CD4-positive, alpha-beta memory T cell (primary cell): ENCODE data around the gene YBEY. TPM values are rescaled to one million over a fixed set of nuclear protein-coding genes. Genes with fewer than 3 reads are reported as not detected.

Experiments
- CTCF ChIA-PET: fragments of 350-600 bp; sonication (Branson Sonifier 250); formaldehyde crosslinking; loops from one replicate; lab custom pipeline; 2021; ENCODE audit warnings: inconsistent platforms; ENCODE audit not compliant: partially characterized antibody; lab: Charles Lee
- POLR2A ChIA-PET: fragments of 350-600 bp; sonication (Branson Sonifier 250); formaldehyde crosslinking; loops from one replicate; lab custom pipeline; 2021; ENCODE audit not compliant: partially characterized antibody; lab: Charles Lee
- DNase-seq, 5 donors: peaks; one replicate each; pipeline versions ENCODE4 v3.0.0 to v3.0.0-alpha.2; 2020 to 2022; ENCODE audit warnings: mixed read lengths in 1 of 5
- H3K27ac ChIP-seq: one replicate; pipeline ENCODE4 v1.7.0; 2013; ENCODE audit warnings: low read depth, low read length
- H3K27me3 ChIP-seq: 2 replicates; pipeline ENCODE4 v1.7.0; 2013; ENCODE audit warnings: mild to moderate bottlenecking, low read length, moderate library complexity; ENCODE audit not compliant: insufficient read depth
- H3K36me3 ChIP-seq: 2 replicates; pipeline ENCODE4 v1.7.0; 2013; ENCODE audit warnings: mild to moderate bottlenecking, low read length, moderate library complexity; ENCODE audit not compliant: insufficient read depth
- H3K4me1 ChIP-seq: 2 replicates; pipeline ENCODE4 v1.7.0; 2013; ENCODE audit warnings: mild to moderate bottlenecking, low read length, moderate library complexity; ENCODE audit not compliant: insufficient read depth
- H3K4me3 ChIP-seq, 2 donors: one replicate each; pipeline ENCODE4 v1.7.0; 2013; ENCODE audit warnings: low read length in 2 of 2, mild to moderate bottlenecking in 1 of 2
- H3K9me3 ChIP-seq, 2 donors: one replicate each; pipeline ENCODE4 v1.7.0; 2013; ENCODE audit warnings: low read length in 2 of 2, control low read depth in 1 of 2; ENCODE audit not compliant: control insufficient read depth in 1 of 2
- H3K27ac Mint-ChIP-seq, 7 donors: one replicate each; pipeline ENCODE4 v1.8.0; 2020 to 2021; ENCODE audit warnings: mixed read lengths in 7 of 7, mild to moderate bottlenecking in 6 of 7, inconsistent platforms in 3 of 7, moderate library complexity in 3 of 7
- H3K27me3 Mint-ChIP-seq, 2 donors: one replicate each; pipeline ENCODE4 v1.8.0; 2020 to 2021; ENCODE audit warnings: mixed read lengths in 2 of 2
- H3K36me3 Mint-ChIP-seq, 2 donors: one replicate each; pipeline ENCODE4 v1.8.0; 2020 to 2021; ENCODE audit warnings: mixed read lengths in 2 of 2, inconsistent platforms in 1 of 2, mild to moderate bottlenecking in 1 of 2
- H3K4me1 Mint-ChIP-seq, 4 donors: one replicate each; pipeline ENCODE4 v1.8.0; 2020 to 2021; ENCODE audit warnings: mixed read lengths in 4 of 4, mild to moderate bottlenecking in 1 of 4
- H3K4me3 Mint-ChIP-seq, 8 donors: one replicate each; pipeline ENCODE4 v1.8.0; 2020 to 2021; ENCODE audit warnings: mixed read lengths in 8 of 8, mild to moderate bottlenecking in 7 of 8, moderate library complexity in 6 of 8, inconsistent platforms in 3 of 8
- H3K9me3 Mint-ChIP-seq, 8 donors: one replicate each; pipeline ENCODE4 v1.8.0; 2020 to 2021; ENCODE audit warnings: mixed read lengths in 8 of 8, mild to moderate bottlenecking in 5 of 8, inconsistent platforms in 3 of 8, moderate library complexity in 1 of 8
- intact Hi-C: fragments of 100-400 bp; cut with micrococcal nuclease; formaldehyde crosslinking; loops from one replicate; pipeline ENCODE4 v1.15.1; 2023
- polyA plus RNA-seq, 2 donors: library from polyadenylated mRNA; unstranded; fragments of 300-500 nt; fragmentation: Illumina TruSeq; gene quantifications; one replicate each; pipeline ENCODE4 v1.2.3, GENCODE V29; 2021
- total RNA-seq, 2 experiments: library from RNA; stranded (reverse); gene quantifications; one replicate each; pipeline ENCODE4 v1.2.3, GENCODE V29; 2021

The YBEY gene
- total and polyA plus RNA-seq, 4 experiments from 2014 or later = 11.5 to 18.9 (median 15.1) TPM

DNA sequence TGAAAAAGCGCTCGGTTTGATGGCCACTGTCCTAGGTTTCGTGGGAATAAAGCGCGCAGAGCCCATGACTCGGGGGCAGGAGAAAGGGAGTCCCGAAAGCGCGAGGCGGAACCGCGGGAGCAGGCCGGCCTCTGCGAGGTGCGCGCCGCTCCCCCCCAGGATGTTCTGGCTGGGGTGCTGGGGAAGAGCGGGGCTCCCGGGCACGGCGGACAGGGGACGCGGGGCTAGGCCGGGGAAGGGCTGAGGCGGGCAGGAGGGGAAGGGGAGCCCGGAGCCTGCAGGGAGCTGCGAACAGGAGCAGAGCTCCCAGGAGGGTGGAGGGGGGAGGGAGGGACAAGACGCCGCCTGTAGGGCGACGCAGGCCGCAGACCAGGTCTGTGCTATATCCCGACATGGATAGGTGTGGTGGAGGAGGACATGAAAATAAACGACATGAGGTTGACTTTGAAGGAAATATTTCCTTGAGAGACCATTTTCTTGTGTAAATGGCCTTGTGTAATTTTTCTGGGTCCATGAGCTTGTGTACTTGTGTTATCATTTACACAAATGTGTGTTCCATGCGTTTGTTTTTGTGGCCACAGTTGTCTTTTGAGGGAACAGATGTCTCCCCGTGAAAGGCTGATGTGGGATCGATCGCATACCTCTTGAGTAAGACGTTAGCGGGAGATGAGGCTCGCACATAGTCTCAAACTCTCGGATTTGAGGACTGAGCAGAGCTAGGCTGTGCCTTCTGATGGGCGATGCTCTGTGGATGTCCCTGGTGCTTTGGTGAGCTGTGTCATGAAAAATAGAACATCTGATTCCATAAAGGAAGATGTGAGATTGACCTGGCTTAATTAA lies 39.2 kb downstream of the YBEY start:
- intact Hi-C loops = loop anchor here (10.0 kb wide), 1 partner anchor 350 kb away; no protein-coding TSS in a partner anchor
- ChIA-PET CTCF (interaction anchor here (1.0 to 1.3 kb wide), 3 partner anchors 40 to 182 kb away, joined by 3 to 11 read pairs (median 4); partner anchors contain the start of genes MCM3AP and YBEY), POLR2A (interaction anchor here (0.9 to 2.2 kb wide), 4 partner anchors 40 to 311 kb away, joined by 3 to 6 read pairs (median 4); partner anchors contain the start of genes DIP2A and MCM3AP)
- Histone ChIP-seq H3K36me3 (no peaks in the 10 kb centered on the region), H3K4me1 (peaks cover 28% of the 10 kb centered on the region), H3K27me3 (no peaks in the 10 kb centered on the region), H3K27ac (peak overlapping the region; percentile 69), H3K4me3 (peak overlapping the region; percentile 73 to 93), H3K9me3 (no peaks in the 10 kb centered on the region)
- Mint-ChIP-seq H3K4me3 (peak overlapping the region; percentile 81 to 97 (median 86)), H3K9me3 (peaks cover 0 to 2% (median 0%) of the 10 kb centered on the region in 8 donors), H3K27me3 (no peaks in the 10 kb centered on the region), H3K36me3 (peaks cover 9 to 23% of the 10 kb centered on the region in 2 donors), H3K27ac (peak overlapping the region; percentile 71 to 91 (median 89)), H3K4me1 (peaks cover 15 to 44% (median 28%) of the 10 kb centered on the region in 4 donors)
- DNase-seq = peak in 1 of 5 donors; percentile 56

DNA sequence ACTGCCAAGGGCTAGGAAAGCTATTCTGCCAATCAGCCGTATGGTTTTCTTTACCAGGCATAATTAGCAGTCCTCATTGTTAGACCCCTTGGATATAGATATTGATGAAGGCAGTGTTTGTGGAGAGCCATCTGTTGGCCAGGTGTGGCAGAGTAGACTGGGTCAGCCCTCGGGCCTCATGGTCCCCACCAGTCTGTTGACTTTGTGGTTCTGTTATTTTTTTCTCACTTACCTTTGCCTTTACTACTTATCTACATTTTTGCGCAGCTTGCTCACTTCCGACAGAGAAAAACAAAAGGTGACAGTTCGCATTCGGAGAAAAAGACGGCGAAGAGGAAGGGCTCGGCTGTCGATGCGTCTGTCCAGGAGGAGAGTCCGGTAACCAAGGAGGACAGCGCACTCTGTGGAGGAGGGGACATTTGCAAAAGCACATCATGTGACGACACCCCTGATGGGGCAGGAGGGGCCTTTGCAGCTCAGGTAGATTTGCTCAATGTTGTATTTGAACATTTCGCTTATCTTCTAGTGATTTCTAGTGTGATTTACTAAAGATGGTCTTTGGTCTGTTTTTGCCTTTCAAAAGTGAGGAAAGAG lies 40.1 kb downstream of the YBEY start:
- H3K36me3 ChIP-seq = no peaks in the 10 kb centered on the region
- H3K4me1 ChIP-seq = peaks cover 27% of the 10 kb centered on the region
- no peak for DNase-seq
- H3K9me3 ChIP-seq = no peaks in the 10 kb centered on the region
- no peaks in the 10 kb centered on the region for H3K27me3 Mint-ChIP-seq
- POLR2A ChIA-PET = interaction anchor here (0.9 to 2.2 kb wide), 4 partner anchors 41 to 310 kb away, joined by 3 to 6 read pairs (median 4); partner anchors contain the start of genes DIP2A and MCM3AP
- H3K4me1 Mint-ChIP-seq = peaks cover 15 to 40% (median 29%) of the 10 kb centered on the region in 4 donors
- H3K9me3 Mint-ChIP-seq = peaks cover 0 to 2% (median 0%) of the 10 kb centered on the region in 8 donors
- H3K4me3 ChIP-seq = no peak overlapping the region
- peak overlapping the region in 5 of 8 donors; percentile 4 to 83 (median 43) for H3K4me3 Mint-ChIP-seq
- H3K27ac ChIP-seq = no peak overlapping the region
- CTCF ChIA-PET = interaction anchor here (1.0 to 1.3 kb wide), 3 partner anchors 41 to 183 kb away, joined by 3 to 11 read pairs (median 4); partner anchors contain the start of genes MCM3AP and YBEY
- intact Hi-C loops = loop anchor here (10.0 kb wide), 1 partner anchor 351 kb away; no protein-coding TSS in a partner anchor
- H3K36me3 Mint-ChIP-seq = peaks cover 14 to 27% of the 10 kb centered on the region in 2 donors
- H3K27ac Mint-ChIP-seq = peak overlapping the region in 2 of 7 donors; percentile 30 to 91
- H3K27me3 ChIP-seq = no peaks in the 10 kb centered on the region

DNA sequence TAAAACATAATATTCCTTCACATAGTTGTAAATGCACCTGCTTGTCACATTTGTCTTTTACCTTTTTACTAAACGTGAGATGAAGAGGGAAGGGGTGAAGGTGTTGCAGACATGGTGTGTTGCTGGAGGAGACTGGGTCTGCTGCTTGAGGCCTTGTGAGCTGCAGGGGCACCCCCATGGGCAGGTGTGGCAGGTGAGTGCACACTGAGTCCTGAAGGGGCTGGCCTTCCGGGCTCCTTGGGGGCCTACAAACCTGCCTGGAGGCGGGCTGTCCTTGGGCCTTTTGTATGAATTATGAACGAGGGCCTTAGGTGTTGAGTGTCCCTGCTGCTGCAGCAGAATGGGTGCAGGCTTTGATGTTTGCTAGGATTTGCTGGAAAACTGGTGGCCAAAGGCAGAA lies 41.6 kb downstream of the YBEY start:
- Histone ChIP-seq H3K4me3 (no peak overlapping the region), H3K27me3 (no peaks in the 10 kb centered on the region), H3K9me3 (no peaks in the 10 kb centered on the region), H3K4me1 (peaks cover 14% of the 10 kb centered on the region), H3K36me3 (no peaks in the 10 kb centered on the region), H3K27ac (no peak overlapping the region)
- DNase-seq = no peak
- Mint-ChIP-seq H3K27me3 (no peaks in the 10 kb centered on the region), H3K4me3 (no peak overlapping the region), H3K4me1 (peaks cover 6 to 25% (median 20%) of the 10 kb centered on the region in 4 donors), H3K9me3 (peaks cover 0 to 2% (median 0%) of the 10 kb centered on the region in 8 donors), H3K36me3 (peaks cover 19 to 30% of the 10 kb centered on the region in 2 donors), H3K27ac (no peak overlapping the region)
- intact Hi-C loops = loop anchor here (10.0 kb wide), 1 partner anchor 353 kb away; no protein-coding TSS in a partner anchor
- ChIA-PET CTCF (no interaction called here), POLR2A (no interaction called here)

DNA sequence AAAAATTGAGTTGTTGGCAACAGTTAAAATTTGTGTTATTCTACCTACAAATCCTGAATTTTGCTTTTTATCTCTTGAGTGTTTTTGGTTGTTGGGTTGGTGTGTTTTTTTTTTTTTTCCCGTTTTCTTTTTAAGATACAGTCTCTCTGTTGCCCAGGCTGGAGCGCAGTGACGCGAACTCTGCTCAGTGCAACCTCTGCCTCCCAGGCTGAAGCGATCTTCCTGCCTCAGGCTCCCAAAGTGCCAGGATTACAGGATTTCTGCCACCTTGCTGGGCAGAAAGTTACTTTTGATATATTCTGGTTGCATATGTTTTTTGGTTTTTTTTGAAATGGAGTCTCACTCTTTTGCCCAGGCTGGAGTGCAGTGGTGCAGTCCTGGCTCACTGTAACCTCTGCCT lies 42.0 kb downstream of the YBEY start:
- peaks cover 6 to 20% (median 18%) of the 10 kb centered on the region in 4 donors for H3K4me1 Mint-ChIP-seq
- peaks cover 20 to 30% of the 10 kb centered on the region in 2 donors for H3K36me3 Mint-ChIP-seq
- no peaks in the 10 kb centered on the region for H3K9me3 ChIP-seq
- no peaks in the 10 kb centered on the region for H3K27me3 Mint-ChIP-seq
- POLR2A ChIA-PET = no interaction called here
- no peak overlapping the region for H3K27ac ChIP-seq
- H3K9me3 Mint-ChIP-seq = peaks cover 0 to 2% (median 0%) of the 10 kb centered on the region in 8 donors
- H3K36me3 ChIP-seq = no peaks in the 10 kb centered on the region
- DNase-seq = no peak
- no peaks in the 10 kb centered on the region for H3K27me3 ChIP-seq
- no peak overlapping the region for H3K4me3 Mint-ChIP-seq
- intact Hi-C loops = loop anchor here (10.0 kb wide), 1 partner anchor 353 kb away; no protein-coding TSS in a partner anchor
- H3K27ac Mint-ChIP-seq = peak overlapping the region in 1 of 7 donors; percentile 19
- H3K4me3 ChIP-seq = no peak overlapping the region
- peaks cover 9% of the 10 kb centered on the region for H3K4me1 ChIP-seq
- CTCF ChIA-PET = no interaction called here

DNA sequence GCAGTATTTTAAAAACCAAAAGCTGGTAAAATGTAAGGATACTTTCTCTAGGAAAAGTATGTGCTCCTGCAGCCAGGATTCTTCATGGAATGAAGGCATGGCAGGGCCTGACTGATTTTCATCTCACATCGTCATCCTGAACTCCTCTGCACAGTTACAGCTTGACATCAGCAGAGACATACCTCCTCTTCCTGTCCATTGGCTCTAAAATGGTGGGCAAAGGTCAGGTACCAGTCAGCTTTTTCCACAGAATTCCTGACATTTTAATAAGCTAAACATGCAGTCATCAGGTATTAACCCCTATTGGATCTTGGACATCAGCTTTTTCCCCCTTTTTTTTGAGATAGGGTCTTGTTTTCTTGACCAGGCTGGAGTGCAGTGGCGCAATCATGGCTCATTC lies 43.7 kb downstream of the YBEY start:
- POLR2A ChIA-PET = no interaction called here
- H3K4me3 ChIP-seq = no peak overlapping the region
- Mint-ChIP-seq H3K27ac (no peak overlapping the region), H3K4me3 (no peak overlapping the region), H3K27me3 (no peaks in the 10 kb centered on the region), H3K36me3 (peaks cover 20 to 28% of the 10 kb centered on the region in 2 donors), H3K9me3 (no peaks in the 10 kb centered on the region), H3K4me1 (peaks cover 6 to 17% (median 15%) of the 10 kb centered on the region in 4 donors)
- peaks cover 7% of the 10 kb centered on the region for H3K4me1 ChIP-seq
- H3K27me3 ChIP-seq = no peaks in the 10 kb centered on the region
- H3K9me3 ChIP-seq = no peaks in the 10 kb centered on the region
- H3K36me3 ChIP-seq = peaks cover 6% of the 10 kb centered on the region
- CTCF ChIA-PET = interaction anchor here (1.4 kb wide), 1 partner anchor 186 kb away, joined by 4 read pairs; no protein-coding TSS in a partner anchor
- no peak for DNase-seq
- no peak overlapping the region for H3K27ac ChIP-seq
- intact Hi-C loops = loop anchor here (10.0 kb wide), 1 partner anchor 355 kb away; no protein-coding TSS in a partner anchor

DNA sequence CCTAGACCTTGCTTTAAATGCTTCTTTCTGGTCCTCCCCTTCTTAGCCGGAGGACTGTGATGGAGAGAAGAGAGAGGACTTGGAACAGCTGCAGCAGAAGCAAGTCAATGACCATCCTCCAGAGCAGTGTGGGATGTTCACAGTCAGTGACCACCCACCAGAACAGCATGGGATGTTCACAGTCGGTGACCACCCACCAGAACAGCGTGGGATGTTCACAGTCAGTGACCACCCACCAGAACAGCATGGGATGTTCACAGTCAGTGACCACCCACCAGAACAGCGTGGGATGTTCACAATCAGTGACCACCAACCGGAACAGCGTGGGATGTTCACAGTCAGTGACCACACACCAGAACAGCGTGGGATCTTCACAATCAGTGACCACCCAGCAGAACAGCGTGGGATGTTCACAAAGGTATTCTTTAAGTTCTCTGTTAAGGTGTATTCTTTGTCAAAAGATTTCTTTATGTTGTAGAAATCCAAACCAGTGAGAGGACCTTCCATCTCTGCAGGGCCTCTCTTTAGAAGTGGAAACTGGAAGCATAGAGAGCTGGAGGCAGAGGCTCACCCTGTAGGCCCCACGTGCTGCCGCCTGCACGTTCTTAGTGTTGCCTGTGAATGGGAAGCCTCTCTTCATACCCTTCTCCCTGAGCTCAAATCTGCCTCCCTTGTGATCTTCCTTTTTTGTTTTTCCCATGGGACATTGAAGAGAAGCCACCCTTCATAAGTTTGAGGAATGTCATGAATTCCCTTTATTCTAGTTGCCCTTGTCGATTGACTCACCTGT lies 48.4 kb downstream of the YBEY start:
- Histone ChIP-seq H3K27me3 (no peaks in the 10 kb centered on the region), H3K4me3 (no peak overlapping the region), H3K36me3 (peaks cover 11% of the 10 kb centered on the region), H3K27ac (no peak overlapping the region), H3K9me3 (no peaks in the 10 kb centered on the region), H3K4me1 (no peaks in the 10 kb centered on the region)
- Mint-ChIP-seq H3K4me3 (no peak overlapping the region), H3K27ac (peak overlapping the region in 2 of 7 donors; percentile 12 to 53), H3K9me3 (no peaks in the 10 kb centered on the region), H3K27me3 (no peaks in the 10 kb centered on the region), H3K4me1 (peaks cover 2 to 10% (median 6%) of the 10 kb centered on the region in 4 donors), H3K36me3 (peaks cover 31 to 48% of the 10 kb centered on the region in 2 donors)
- intact Hi-C loops = no loop called here
- no peak for DNase-seq
- POLR2A ChIA-PET = interaction anchor here (0.6 kb wide), 1 partner anchor 31 kb away, joined by 3 read pairs; no protein-coding TSS in a partner anchor
- CTCF ChIA-PET = no interaction called here
